Esophagus squamous epithelium (tissue), 5 donors: ENCODE results near the gene GPX3. TPM values are rescaled to one million over a fixed set of nuclear protein-coding genes. Genes with fewer than 3 reads are reported as not detected.

ENCODE experiments used
- DNase-seq: peaks from one replicate; lab custom pipeline; 2025; lab: John Stamatoyannopoulos, UW
- H3K27ac ChIP-seq, 4 donors: fragments of 200-600 bp; sonication (generic); one replicate each; pipeline ENCODE4 v1.5.1; 2016 to 2019; ENCODE audit warnings: mild to moderate bottlenecking in 1 of 4
- H3K27me3 ChIP-seq, 4 donors: fragments of 200-600 bp; sonication (generic); 1 replicate in 3 of 4; 2 replicates in 1 of 4; pipeline versions ENCODE4 v1.5.1 to v1.6.0; 2017 to 2021; ENCODE audit warnings: antibody characterized with exemption in 1 of 4
- H3K36me3 ChIP-seq, 3 donors: fragments of 200-600 bp; sonication (generic); one replicate each; pipeline ENCODE4 v1.5.1; 2016 to 2019
- H3K4me1 ChIP-seq, 3 donors: fragments of 200-600 bp; sonication (generic); one replicate each; pipeline ENCODE4 v1.5.1; 2017 to 2019
- H3K4me3 ChIP-seq, 4 donors: fragments of 200-600 bp; sonication (generic); 1 replicate in 3 of 4; 2 replicates in 1 of 4; pipeline ENCODE4 v1.5.1; 2016 to 2019; ENCODE audit warnings: mild to moderate bottlenecking in 2 of 4, moderate library complexity in 1 of 4
- H3K9me3 ChIP-seq, 3 donors: fragments of 200-600 bp; sonication (generic); one replicate each; pipeline ENCODE4 v1.5.1; 2016 to 2019
- CTCF ChIP-seq, 6 experiments: fragments of 450-650 bp in 4 of 6; fragments of 200-600 bp in 2 of 6; sonication (generic) in 2 of 6; IDR thresholded peaks; one replicate each; pipeline ENCODE4 v1.5.1; 2016 to 2019; ENCODE audit warnings: antibody characterized with exemption in 6 of 6, mild to moderate bottlenecking in 4 of 6, moderate library complexity in 4 of 6
- POLR2A ChIP-seq, 4 donors: fragments of 450-650 bp; IDR thresholded peaks; one replicate each; pipeline ENCODE4 v1.6.1; 2017; ENCODE audit warnings: antibody characterized with exemption in 4 of 4, mild to moderate bottlenecking in 4 of 4, moderate library complexity in 3 of 4
- WGBS, 2 donors: methylation state at CpG; one replicate each; pipeline ENCODE4 v1.1.5; 2018; 5-methylcytosine and 5-hydroxymethylcytosine counted together
- intact Hi-C: fragments of 100-400 bp; cut with DNase I; formaldehyde crosslinking; loops from one replicate; pipeline ENCODE4 v1.15.0; 2022
- total RNA-seq, 4 donors: library from RNA; depleted of rRNA; stranded (reverse); fragments of >200 nt; gene quantifications; one replicate each; pipeline ENCODE4 v1.1.0, GENCODE V29; 2016
- donor health status: DM: yes; HTN: yes; CAD: no.

The GPX3 gene
- total RNA-seq, 4 donors from 2014 or later, result 166 to 1,028 (median 489) TPM

- no peak for DNase-seq
- no peaks in the 10 kb centered on the region for H3K9me3 ChIP-seq
- TF ChIP-seq CTCF (IDR thresholded peaks at IDR 0.05), result no peak
- no peak for TF ChIP-seq POLR2A (IDR thresholded peaks at IDR 0.05)
- no peaks in the 10 kb centered on the region for H3K27me3 ChIP-seq
- H3K27ac ChIP-seq, result peak overlapping the region in 1 of 4 donors; percentile 46
- WGBS, 2 donors, result 83% methylated on average over 2 to 3 of the region's 3 CpGs
- intact Hi-C loops, result no loop called here
- peaks cover 9 to 99% (median 26%) of the 10 kb centered on the region in 3 donors for H3K36me3 ChIP-seq
- H3K4me3 ChIP-seq, result no peak overlapping the region
- H3K4me1 ChIP-seq, result peaks cover 0 to 11% (median 5%) of the 10 kb centered on the region in 3 donors
Measured at GRCh38 chr5:151054709-151055108, 34.3 kb downstream of the GPX3 start.

GRCh38 chr5:151055336-151055735 is 34.9 kb downstream of the GPX3 start:
- Histone ChIP-seq H3K4me1 (peaks cover 0 to 17% (median 11%) of the 10 kb centered on the region in 3 donors), H3K4me3 (no peak overlapping the region), H3K9me3 (no peaks in the 10 kb centered on the region), H3K27ac (no peak overlapping the region), H3K36me3 (peaks cover 9 to 99% (median 24%) of the 10 kb centered on the region in 3 donors), H3K27me3 (no peaks in the 10 kb centered on the region)
- intact Hi-C loops, result no loop called here
- no peak for DNase-seq
- no peak for TF ChIP-seq CTCF (IDR thresholded peaks at IDR 0.05)
- no peak for TF ChIP-seq POLR2A (IDR thresholded peaks at IDR 0.05)
- 94 to 98% methylated on average over 4 to 5 of the region's 6 CpGs for WGBS, 2 donors

DNA sequence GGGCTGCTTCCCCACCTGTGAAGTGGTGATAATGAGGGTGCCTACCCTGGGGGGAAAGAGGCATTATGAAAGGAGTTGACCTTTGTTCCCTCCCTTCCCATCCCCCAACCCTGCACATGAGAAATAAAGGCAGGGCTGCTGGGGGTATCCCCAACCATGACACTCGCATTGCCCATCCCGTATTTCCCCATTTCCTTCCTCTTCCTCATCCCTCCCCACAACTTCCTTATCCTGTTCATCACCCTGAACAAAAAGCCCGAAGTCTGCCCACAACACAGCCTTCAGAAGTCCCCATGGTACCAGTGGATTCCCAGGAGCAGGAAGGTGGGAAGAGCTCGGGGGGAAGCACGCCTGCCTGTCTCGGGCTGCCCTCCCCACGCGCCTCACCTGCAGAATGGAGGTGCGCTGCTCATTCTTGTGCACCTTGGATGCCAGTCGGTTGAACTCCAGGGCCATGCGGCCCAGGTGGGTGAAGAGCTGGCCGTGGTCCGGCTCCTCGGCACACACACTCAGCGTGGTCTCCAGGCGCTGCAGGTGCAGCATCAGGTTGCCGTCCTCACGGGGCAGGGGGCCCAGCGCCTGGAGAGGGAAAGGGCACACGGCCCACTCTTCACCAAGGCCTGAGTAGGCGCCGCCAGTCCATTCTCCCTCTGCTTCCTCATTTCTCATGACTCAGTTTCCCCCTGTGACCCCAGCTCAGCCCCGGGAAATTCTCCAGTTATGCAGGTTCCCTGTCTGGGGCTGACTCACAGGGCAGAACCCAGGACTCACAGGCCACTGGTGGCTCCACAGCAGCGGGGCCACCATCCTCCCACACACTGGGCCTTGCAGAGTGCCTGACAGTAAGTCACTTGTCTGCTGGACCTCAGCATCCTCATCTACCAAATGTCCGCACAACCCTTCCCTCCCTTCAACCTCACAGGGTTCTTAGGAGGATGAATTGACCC is 36.3 kb downstream of the GPX3 start:
- Histone ChIP-seq H3K27me3 (no peaks in the 10 kb centered on the region), H3K9me3 (no peaks in the 10 kb centered on the region), H3K4me1 (peaks cover 0 to 27% (median 15%) of the 10 kb centered on the region in 3 donors), H3K27ac (no peak overlapping the region), H3K36me3 (peaks cover 4 to 99% (median 23%) of the 10 kb centered on the region in 3 donors), H3K4me3 (no peak overlapping the region)
- 82 to 93% methylated on average over 6 to 13 of the region's 25 CpGs for WGBS, 2 donors
- no peak for DNase-seq
- no peak for TF ChIP-seq CTCF (IDR thresholded peaks at IDR 0.05)
- intact Hi-C loops, result no loop called here

DNA sequence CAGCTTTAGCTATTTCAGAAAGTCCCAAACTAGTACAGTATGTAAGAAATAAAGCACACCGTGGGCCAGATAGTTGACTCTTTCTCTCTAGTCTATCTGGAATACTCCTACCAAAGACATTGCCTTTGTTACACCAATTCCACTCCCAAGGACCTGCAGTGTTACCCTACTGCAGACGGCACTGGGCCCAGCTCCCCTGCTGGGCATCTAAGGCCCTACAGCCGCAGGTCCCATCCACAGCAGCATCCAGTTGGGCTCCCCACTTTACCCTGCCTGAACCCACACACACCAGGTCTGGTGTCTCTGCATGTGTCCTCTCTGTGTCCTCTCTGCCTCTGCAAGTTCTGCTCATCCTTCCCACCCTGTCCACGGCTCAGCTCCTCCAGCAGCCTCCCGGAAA is 37.9 kb downstream of the GPX3 start:
- Histone ChIP-seq H3K36me3 (peaks cover 3 to 100% (median 32%) of the 10 kb centered on the region in 3 donors), H3K4me1 (peaks cover 9 to 32% (median 19%) of the 10 kb centered on the region in 3 donors), H3K9me3 (no peaks in the 10 kb centered on the region), H3K4me3 (no peak overlapping the region), H3K27me3 (no peaks in the 10 kb centered on the region), H3K27ac (peak overlapping the region in 1 of 4 donors; percentile 17)
- WGBS, 2 donors, result 83 to 88% methylated on average over 1 to 2 of the region's 5 CpGs
- intact Hi-C loops, result no loop called here
- peak in 1 of 6 experiments; percentile 15 for TF ChIP-seq CTCF (IDR thresholded peaks at IDR 0.05)
- no peak for TF ChIP-seq POLR2A (IDR thresholded peaks at IDR 0.05)
- DNase-seq, result no peak

- Histone ChIP-seq H3K36me3 (peaks cover 0 to 100% (median 32%) of the 10 kb centered on the region in 3 donors), H3K4me3 (no peak overlapping the region), H3K9me3 (no peaks in the 10 kb centered on the region), H3K4me1 (peaks cover 15 to 39% (median 26%) of the 10 kb centered on the region in 3 donors), H3K27ac (peak overlapping the region in 2 of 4 donors; percentile 17 to 49), H3K27me3 (no peaks in the 10 kb centered on the region)
- no peak for DNase-seq
- intact Hi-C loops, result no loop called here
- WGBS, 2 donors, result 57 to 80% methylated on average over 3 to 5 of the region's 7 CpGs
- no peak for TF ChIP-seq CTCF (IDR thresholded peaks at IDR 0.05)
- TF ChIP-seq POLR2A (IDR thresholded peaks at IDR 0.05), result no peak
Measured at GRCh38 chr5:151058891-151059489, 38.6 kb downstream of the GPX3 start.
